Fibroblast of skin of left biceps (primary cell): ENCODE data around the gene TFCP2L1.

Source experiments
- DNase-seq, 2 experiments: peaks; one replicate each; pipeline ENCODE4 v3.0.0-alpha.2; 2013; ENCODE audit warnings: low read depth in 2 of 2

Gene TFCP2L1

GRCh38 chr2:121266543-121267106 is 18.4 kb downstream of the TFCP2L1 start:
- DNase-seq, result no peak

DNA sequence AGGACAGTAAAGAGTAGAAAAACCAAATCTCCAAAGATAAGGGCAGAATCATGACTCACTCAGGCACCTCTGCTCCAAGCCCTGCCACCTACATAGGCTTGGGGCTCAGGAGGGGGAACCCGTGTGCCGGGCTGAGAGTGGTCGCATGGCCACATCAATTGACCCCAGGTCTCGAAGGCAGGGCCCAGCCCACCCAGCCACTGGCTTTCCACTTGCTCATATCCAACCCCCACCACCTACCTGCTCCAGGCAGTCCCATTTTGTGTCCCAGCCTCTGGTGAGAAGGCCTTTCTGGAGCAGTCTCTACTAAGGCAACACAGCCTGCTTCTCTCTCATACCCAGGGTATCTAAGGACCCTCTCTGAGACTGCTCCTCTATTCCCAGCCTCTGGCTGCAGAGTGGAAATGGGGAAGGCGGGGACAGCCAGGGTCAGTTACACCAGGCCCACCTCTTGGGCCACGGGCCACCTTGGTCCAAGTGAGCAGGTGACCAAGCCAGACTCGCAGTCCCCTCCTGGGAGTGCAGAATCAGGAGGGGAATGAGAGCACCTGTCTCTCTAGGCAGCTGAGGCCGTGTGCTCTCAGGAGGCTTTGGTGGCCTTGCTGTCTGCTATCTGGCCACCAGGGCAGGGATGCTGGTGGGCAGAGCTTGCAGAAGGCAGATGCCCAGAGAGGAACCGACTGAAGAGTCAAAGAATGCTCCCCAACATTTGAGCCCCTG is 20.8 kb downstream of the TFCP2L1 start:
- no peak for DNase-seq

- DNase-seq, result no peak
Measured at GRCh38 chr2:121260370-121261154, 24.4 kb downstream of the TFCP2L1 start.

GRCh38 chr2:121258051-121258450 is 27.0 kb downstream of the TFCP2L1 start:
- no peak for DNase-seq

GRCh38 chr2:121257480-121257840 is 27.5 kb downstream of the TFCP2L1 start:
- no peak for DNase-seq

DNA sequence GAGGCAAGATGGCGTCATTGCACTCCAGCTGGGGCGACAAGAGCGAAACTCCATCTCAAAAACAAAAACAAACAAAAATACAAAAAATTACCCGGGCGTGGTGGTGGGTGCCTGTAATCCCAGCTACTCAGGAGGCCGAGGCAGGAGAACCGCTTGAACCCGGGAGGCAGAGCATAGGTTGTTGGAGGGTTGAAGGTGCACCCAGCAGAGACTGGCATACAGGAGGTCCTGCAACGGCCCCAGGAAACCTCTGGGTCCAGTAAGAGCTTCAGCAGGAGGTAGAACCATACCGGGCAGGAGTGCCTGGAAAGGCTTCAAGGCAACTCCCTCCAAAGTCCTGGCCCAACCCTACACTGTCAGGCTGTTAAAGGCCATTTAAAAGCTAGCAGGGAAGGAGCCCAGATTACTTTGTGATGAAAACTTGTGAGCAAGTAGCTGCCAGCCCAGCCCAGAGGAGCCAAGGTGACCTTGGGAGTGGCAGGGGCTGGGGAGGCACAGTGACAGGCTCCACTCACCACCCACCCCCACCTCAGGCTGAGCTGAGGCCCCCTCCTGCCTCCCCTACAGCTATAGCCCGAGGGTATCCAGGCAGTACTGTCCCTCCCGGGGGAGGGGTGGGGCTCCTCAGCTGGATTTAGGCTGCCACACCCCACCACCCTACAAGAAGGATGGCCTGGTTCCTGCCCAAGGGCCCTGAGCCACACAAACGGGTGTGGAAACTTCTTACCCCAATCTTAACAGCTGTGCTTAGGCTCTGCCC is 28.1 kb downstream of the TFCP2L1 start:
- DNase-seq, result no peak

- no peak for DNase-seq
Measured at GRCh38 chr2:121255358-121255757, 29.6 kb downstream of the TFCP2L1 start.

- DNase-seq, result no peak
Measured at GRCh38 chr2:121254748-121255147, 30.3 kb downstream of the TFCP2L1 start.

DNA sequence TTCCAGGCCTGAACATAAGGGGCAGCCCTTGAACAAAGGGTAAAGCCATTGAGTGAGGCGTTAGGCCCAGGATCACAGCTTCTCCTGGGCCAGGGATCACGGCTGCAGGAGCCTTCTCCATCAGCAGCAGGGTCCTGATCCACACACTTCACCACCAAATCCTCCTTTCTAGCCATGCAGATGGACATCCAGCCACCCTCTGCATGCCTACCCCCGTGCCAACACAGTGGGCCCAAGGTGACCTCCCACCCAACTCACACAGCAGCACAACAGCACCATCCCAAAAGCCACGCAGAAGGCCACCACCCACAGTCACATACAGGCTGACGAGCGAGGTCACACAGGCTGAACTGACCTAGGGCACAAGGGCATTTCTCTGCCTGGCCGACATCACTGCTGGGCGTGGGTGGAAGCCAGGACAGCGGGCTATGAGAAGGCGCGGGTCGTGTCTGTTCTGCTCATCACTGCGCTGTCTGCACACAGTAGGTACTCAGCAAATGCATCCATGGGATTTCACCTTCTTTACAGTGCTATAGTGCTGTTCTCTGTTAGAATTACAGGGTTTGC is 31.2 kb downstream of the TFCP2L1 start:
- DNase-seq, result no peak

GRCh38 chr2:121253021-121253673 is 31.9 kb downstream of the TFCP2L1 start:
- no peak for DNase-seq

- DNase-seq, result no peak
Measured at GRCh38 chr2:121251497-121251896, 33.5 kb downstream of the TFCP2L1 start.

- DNase-seq, result no peak
Measured at GRCh38 chr2:121248766-121249343, 36.1 kb downstream of the TFCP2L1 start.

DNA sequence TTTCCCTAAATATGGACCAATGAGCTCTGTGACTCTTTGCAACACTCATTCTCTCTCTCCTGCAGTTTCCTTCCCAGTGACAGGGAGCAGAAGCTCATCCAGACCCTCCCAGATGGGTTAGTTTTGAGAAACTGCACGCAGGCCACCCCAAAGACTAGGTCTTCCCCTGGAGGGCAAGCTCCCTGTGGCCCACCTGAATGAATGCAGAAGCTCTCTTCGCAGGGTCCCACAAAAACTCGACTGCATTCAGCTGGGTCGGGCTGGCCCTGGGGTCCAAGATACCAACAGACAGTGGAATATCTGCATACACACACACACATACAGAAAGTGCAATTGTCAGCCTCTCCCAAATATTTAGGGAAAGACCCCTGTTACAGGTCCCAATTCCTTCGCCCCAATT is 37.0 kb downstream of the TFCP2L1 start:
- no peak for DNase-seq

DNA sequence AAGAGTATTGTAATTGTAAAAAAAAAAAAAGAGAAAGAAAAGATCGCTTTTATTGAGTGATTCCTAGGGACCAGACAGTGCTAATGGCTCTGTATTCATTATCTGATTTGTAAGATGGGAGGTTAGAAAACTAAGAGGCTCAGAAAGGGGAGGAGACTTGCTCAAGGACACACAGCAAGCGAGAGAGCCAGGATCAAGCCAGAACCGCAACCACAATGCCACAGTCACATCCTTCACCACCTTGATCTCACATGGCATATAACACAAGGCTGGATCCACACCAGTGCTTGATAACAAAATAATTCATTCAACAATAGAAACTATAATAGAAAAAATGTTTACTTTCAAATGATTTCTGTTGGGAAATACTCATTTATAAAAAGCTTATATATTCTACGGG is 37.5 kb downstream of the TFCP2L1 start:
- no peak for DNase-seq

DNA sequence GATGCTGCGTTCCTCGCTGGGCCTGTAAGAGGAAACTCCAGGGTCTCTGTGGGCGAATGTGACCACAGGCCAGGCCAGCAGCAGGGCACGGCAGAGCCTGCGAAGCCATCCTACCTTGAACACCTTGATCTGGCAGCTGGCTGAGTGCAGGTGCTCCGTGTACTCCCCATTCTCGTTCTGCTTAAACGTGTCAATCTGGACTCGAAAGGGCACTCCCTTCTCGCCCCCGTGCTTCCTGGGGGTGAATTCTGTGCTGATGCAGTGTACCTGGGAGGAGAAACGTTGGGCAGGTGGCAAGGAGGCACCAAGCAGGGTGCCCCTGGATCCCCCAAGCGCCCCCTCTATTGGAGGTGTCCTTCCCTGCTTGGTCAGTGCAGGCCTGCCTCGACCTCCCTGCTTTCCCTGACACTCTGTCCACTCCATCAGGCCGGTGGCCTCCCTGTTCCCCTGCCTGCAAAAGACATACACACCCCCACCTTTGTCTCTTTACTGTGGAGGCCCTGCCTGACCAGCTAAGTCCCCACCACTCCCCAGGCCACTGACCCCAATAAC is 38.2 kb downstream of the TFCP2L1 start:
- DNase-seq, result no peak

- DNase-seq, result no peak
Measured at GRCh38 chr2:121245913-121246312, 39.1 kb downstream of the TFCP2L1 start.

- no peak for DNase-seq
Measured at GRCh38 chr2:121245120-121245820, 39.7 kb downstream of the TFCP2L1 start.

GRCh38 chr2:121244616-121245015 is 40.4 kb downstream of the TFCP2L1 start:
- DNase-seq, result no peak

- DNase-seq, result no peak
Measured at GRCh38 chr2:121243821-121244460, 41.1 kb downstream of the TFCP2L1 start.

- DNase-seq, result no peak
Measured at GRCh38 chr2:121242976-121243375, 42.0 kb downstream of the TFCP2L1 start.
